Measurements from ENCODE around the gene PRIMPOL.

DNA sequence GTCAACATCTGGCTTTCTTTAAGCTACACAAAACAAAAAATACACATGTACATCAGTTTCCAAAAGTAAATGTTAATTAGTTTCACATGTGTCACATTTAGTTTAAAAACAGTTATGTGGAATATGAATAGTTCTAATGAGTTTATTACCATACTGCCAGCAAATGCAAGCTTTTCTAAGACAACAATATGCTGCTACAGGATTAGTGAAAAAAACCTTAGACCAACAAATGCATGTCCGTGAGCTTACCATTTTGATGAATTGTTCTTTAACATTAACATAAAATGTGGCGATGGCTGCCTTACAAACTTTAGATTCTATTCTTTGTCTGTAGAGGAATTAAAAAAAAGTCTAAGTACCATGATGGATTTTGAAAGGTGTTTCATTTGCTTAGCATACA is 52.6 kb downstream of the PRIMPOL start:
- TF ChIP-seq POLR2A (IDR thresholded peaks at IDR 0.05; ENCODE audit: low read length) = no peak
- TF ChIP-seq GATA1 (IDR thresholded peaks at IDR 0.05; ENCODE audit: low read depth, low read length) = no peak

All from erythroblast (primary cell).